Transverse colon (tissue), 4 donors: ENCODE results near the gene AP2A1. TPM values are rescaled to one million over a fixed set of nuclear protein-coding genes. Genes with fewer than 3 reads are reported as not detected.

Experiments used
- DNase-seq: peaks from one replicate; pipeline ENCODE4 v3.0.0-alpha.2; 2019
- H3K27ac ChIP-seq, 4 donors: fragments of 200-600 bp; sonication (generic); 2 replicates each; pipeline ENCODE4 v1.5.1; 2016 to 2018; ENCODE audit warnings: inconsistent platforms in 4 of 4
- H3K27me3 ChIP-seq: fragments of 200-600 bp; sonication (generic); 2 replicates; pipeline ENCODE4 v1.5.1; 2017; ENCODE audit warnings: inconsistent platforms
- H3K36me3 ChIP-seq, 4 donors: fragments of 200-600 bp; sonication (generic); 2 replicates each; pipeline ENCODE4 v1.5.1; 2017 to 2019; ENCODE audit warnings: inconsistent platforms in 4 of 4
- H3K4me1 ChIP-seq, 4 donors: fragments of 200-600 bp; sonication (generic); 2 replicates each; pipeline ENCODE4 v1.5.1; 2017 to 2020; ENCODE audit warnings: inconsistent platforms in 4 of 4
- H3K4me3 ChIP-seq, 4 donors: fragments of 200-600 bp; sonication (generic); 1 replicate in 1 of 4; 2 replicates in 3 of 4; pipeline versions ENCODE4 v1.5.1 to v1.6.1; 2017 to 2019; ENCODE audit warnings: inconsistent platforms in 4 of 4
- H3K9me3 ChIP-seq, 2 donors: fragments of 200-600 bp; sonication (generic); 2 replicates each; pipeline ENCODE4 v1.5.1; 2017 to 2019; ENCODE audit warnings: inconsistent platforms in 2 of 2
- CTCF ChIP-seq, 5 experiments: fragments of 200-600 bp in 3 of 5; fragments of 450-650 bp in 2 of 5; sonication (generic) in 3 of 5; IDR thresholded peaks; 1 replicate in 2 of 5; 2 replicates in 3 of 5; pipeline ENCODE4 v1.5.1; 2016 to 2017; ENCODE audit warnings: antibody characterized with exemption in 5 of 5, inconsistent platforms in 3 of 5, mild to moderate bottlenecking in 2 of 5, moderate library complexity in 1 of 5
- EP300 ChIP-seq: sonication (generic); formaldehyde crosslinking; IDR thresholded peaks from one replicate; pipeline ENCODE4 v1.6.1; 2017; ENCODE audit warnings: antibody characterized with exemption, low read depth
- POLR2A ChIP-seq: fragments of 450-650 bp; IDR thresholded peaks from one replicate; pipeline ENCODE4 v1.6.1; 2016; ENCODE audit warnings: antibody characterized with exemption, mild to moderate bottlenecking, moderate library complexity
- POLR2AphosphoS5 ChIP-seq, 3 donors: sonication (generic); formaldehyde crosslinking; IDR thresholded peaks; one replicate each; pipeline ENCODE4 v1.6.1; 2016; ENCODE audit warnings: antibody characterized with exemption in 3 of 3
- WGBS, 2 donors: methylation state at CpG; one replicate each; pipeline ENCODE4 v1.1.5; 2018; ENCODE audit warnings: low coverage in 1 of 2; 5-methylcytosine and 5-hydroxymethylcytosine counted together
- in situ Hi-C, 4 donors: fragments of 200-750 bp; cut with MboI; loops; one replicate each; pipeline versions ENCODE4 v1.15.0 to v1.15.1; 2017; ENCODE audit warnings: low sequenced_read_pairs in 3 of 4, low pct_ligation_motif_present in 1 of 4, low pct_unique_long_range_greater_than_20kb in 1 of 4
- intact Hi-C: fragments of 100-400 bp; cut with DNase I; formaldehyde crosslinking; loops from one replicate; pipeline ENCODE4 v1.15.1; 2023; ENCODE audit warnings: low total_unique reads
- total RNA-seq, 4 donors: library from RNA; depleted of rRNA; stranded (reverse); fragments of >200 nt; gene quantifications; one replicate each; pipeline ENCODE4 v1.1.0, GENCODE V29; 2016

The AP2A1 gene
- total RNA-seq, 4 donors from 2014 or later, result 71.1 to 125 (median 93.0) TPM

GRCh38 chr19:49798574-49798973 is 31.8 kb downstream of the AP2A1 start:
- Histone ChIP-seq H3K4me1 (peaks cover 0 to 11% (median 4%) of the 10 kb centered on the region in 4 donors), H3K4me3 (no peak overlapping the region), H3K36me3 (peaks cover 0 to 54% (median 24%) of the 10 kb centered on the region in 4 donors), H3K9me3 (no peaks in the 10 kb centered on the region), H3K27me3 (no peaks in the 10 kb centered on the region), H3K27ac (no peak overlapping the region)
- no peak for DNase-seq
- intact Hi-C loops (no loop called here), in situ Hi-C loops (no loop called here)
- WGBS, 2 donors, result 91% methylated on average over 11 of the region's 11 CpGs; no CpG with 5 or more reads in 1 of the 2 donors
- TF ChIP-seq POLR2AphosphoS5 (IDR thresholded peaks at IDR 0.05) (no peak), CTCF (IDR thresholded peaks at IDR 0.05) (no peak), POLR2A (no peak), EP300 (no peak)

GRCh38 chr19:49799271-49799797 is 32.5 kb downstream of the AP2A1 start:
- Histone ChIP-seq H3K36me3 (peaks cover 0 to 48% (median 22%) of the 10 kb centered on the region in 4 donors), H3K9me3 (no peaks in the 10 kb centered on the region), H3K27me3 (no peaks in the 10 kb centered on the region), H3K4me3 (no peak overlapping the region), H3K4me1 (peaks cover 0 to 11% (median 4%) of the 10 kb centered on the region in 4 donors), H3K27ac (no peak overlapping the region)
- no peak for TF ChIP-seq POLR2A
- no peak for TF ChIP-seq CTCF (IDR thresholded peaks at IDR 0.05)
- TF ChIP-seq EP300, result no peak
- no peak for TF ChIP-seq POLR2AphosphoS5 (IDR thresholded peaks at IDR 0.05)
- DNase-seq, result no peak
- intact Hi-C loops, result no loop called here
- WGBS, 2 donors, result 95% methylated on average over 26 of the region's 28 CpGs; no CpG with 5 or more reads in 1 of the 2 donors
- in situ Hi-C loops, result no loop called here

- intact Hi-C loops, result no loop called here
- TF ChIP-seq CTCF (IDR thresholded peaks at IDR 0.05), result peak in 1 of 5 experiments; percentile 6
- no peak for TF ChIP-seq POLR2A
- H3K4me1 ChIP-seq, result peaks cover 0 to 11% (median 4%) of the 10 kb centered on the region in 4 donors
- peaks cover 0 to 43% (median 20%) of the 10 kb centered on the region in 4 donors for H3K36me3 ChIP-seq
- H3K9me3 ChIP-seq, result no peaks in the 10 kb centered on the region
- H3K4me3 ChIP-seq, result no peak overlapping the region
- H3K27ac ChIP-seq, result no peak overlapping the region
- in situ Hi-C loops, result no loop called here
- no peaks in the 10 kb centered on the region for H3K27me3 ChIP-seq
- WGBS, 2 donors, result 99% methylated on average over 24 of the region's 25 CpGs; no CpG with 5 or more reads in 1 of the 2 donors
- DNase-seq, result no peak
These were observed 33.1 kb downstream of the AP2A1 start for GRCh38 chr19:49799798-49800376.

- Histone ChIP-seq H3K27me3 (no peaks in the 10 kb centered on the region), H3K27ac (no peak overlapping the region), H3K36me3 (peaks cover 0 to 34% (median 16%) of the 10 kb centered on the region in 4 donors), H3K4me3 (no peak overlapping the region), H3K9me3 (no peaks in the 10 kb centered on the region), H3K4me1 (peaks cover 0 to 11% (median 4%) of the 10 kb centered on the region in 4 donors)
- intact Hi-C loops, result no loop called here
- TF ChIP-seq POLR2A (no peak), CTCF (IDR thresholded peaks at IDR 0.05) (no peak), EP300 (no peak), POLR2AphosphoS5 (IDR thresholded peaks at IDR 0.05) (no peak)
- WGBS, 2 donors, result 93% methylated on average over 10 of the region's 10 CpGs; no CpG with 5 or more reads in 1 of the 2 donors
- in situ Hi-C loops, result no loop called here
- DNase-seq, result no peak
These were observed 34.0 kb downstream of the AP2A1 start for GRCh38 chr19:49800771-49801170.
